Measurements from ENCODE around the gene OPHN1.

DNA sequence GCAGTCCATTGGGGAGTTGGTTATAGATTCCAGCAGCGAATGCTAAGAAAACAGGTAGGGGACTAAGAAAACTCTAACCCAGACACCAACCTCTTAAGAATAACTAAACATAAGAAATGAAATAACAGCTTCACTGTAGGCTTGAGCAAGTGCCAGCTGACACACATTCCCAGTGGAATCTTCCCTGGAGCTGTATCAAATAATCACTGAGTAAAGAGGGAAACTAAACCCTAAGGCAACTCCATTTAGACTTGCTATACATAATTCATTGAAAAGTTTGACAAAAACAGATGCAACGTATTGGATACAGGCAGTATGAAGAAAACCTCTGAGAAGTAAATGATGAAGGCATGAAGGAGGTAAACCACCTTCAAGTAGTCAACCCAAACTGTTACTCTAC lies 293.5 kb downstream of the OPHN1 start:
- TF ChIP-seq POLR2A (IDR thresholded peaks at IDR 0.05) (no peak), POLR2AphosphoS5 (IDR thresholded peaks at IDR 0.05) (no peak), EP300 (IDR thresholded peaks at IDR 0.05; ENCODE audit: low read depth) (no peak)
- TF ChIP-seq, protein P1, sequence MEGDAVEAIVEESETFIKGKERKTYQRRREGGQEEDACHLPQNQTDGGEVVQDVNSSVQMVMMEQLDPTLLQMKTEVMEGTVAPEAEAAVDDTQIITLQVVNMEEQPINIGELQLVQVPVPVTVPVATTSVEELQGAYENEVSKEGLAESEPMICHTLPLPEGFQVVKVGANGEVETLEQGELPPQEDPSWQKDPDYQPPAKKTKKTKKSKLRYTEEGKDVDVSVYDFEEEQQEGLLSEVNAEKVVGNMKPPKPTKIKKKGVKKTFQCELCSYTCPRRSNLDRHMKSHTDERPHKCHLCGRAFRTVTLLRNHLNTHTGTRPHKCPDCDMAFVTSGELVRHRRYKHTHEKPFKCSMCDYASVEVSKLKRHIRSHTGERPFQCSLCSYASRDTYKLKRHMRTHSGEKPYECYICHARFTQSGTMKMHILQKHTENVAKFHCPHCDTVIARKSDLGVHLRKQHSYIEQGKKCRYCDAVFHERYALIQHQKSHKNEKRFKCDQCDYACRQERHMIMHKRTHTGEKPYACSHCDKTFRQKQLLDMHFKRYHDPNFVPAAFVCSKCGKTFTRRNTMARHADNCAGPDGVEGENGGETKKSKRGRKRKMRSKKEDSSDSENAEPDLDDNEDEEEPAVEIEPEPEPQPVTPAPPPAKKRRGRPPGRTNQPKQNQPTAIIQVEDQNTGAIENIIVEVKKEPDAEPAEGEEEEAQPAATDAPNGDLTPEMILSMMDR (IDR thresholded peaks at IDR 0.05): no peak
